Panc1 (cell line): ENCODE results near the gene FARP1.

ENCODE experiments used
- POLR2AphosphoS5 ChIP-seq: IDR thresholded peaks from 2 replicates; pipeline ENCODE4 v1.6.1; 2012; ENCODE audit warnings: mild to moderate bottlenecking, low read depth, low read length, moderate library complexity
- TCF7L2 ChIP-seq: IDR thresholded peaks from 2 replicates; pipeline ENCODE4 v1.6.1; 2011; ENCODE audit warnings: mild to moderate bottlenecking, low read depth, low read length, inconsistent platforms
- TF ChIP-seq, protein P1 (sequence below): fragments of 450-650 bp; IDR thresholded peaks from 2 replicates; pipeline ENCODE4 v1.5.1; 2017; ENCODE audit warnings: mild to moderate bottlenecking

DNA sequence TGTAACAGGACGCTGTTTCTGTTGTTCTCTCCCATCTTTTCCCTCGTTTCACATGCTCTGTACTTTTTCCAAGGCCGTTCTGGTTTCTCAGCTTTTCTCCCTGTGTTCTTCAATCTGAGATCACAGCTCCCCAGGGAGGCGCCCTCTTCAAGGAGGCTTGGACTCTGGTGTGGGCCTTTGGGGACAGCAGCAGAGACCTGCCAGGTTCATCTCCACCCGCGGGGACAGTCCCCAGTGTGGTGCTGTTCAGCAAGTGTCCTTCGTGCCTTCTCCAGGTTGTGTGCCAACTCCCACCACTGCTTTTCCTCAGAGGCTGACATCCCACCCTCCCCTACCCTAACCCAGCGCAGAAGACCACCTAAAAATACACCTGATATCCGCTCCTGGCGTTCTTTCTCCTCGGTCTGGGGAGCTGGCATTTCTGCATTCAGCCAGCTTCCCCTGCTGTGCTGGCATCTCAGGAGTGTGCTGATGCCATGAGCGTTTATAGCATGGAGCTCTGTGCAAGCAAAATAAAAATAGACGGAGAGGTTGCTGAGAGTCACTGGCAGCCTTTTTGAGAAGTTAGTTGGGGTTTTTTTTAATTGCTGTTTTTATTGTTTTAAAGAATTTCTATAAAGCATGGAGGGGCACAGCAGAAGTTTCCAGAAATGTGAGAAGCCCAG, 284.6 kb downstream of the FARP1 start:
- no peak for TF ChIP-seq TCF7L2
- TF ChIP-seq, protein P1, sequence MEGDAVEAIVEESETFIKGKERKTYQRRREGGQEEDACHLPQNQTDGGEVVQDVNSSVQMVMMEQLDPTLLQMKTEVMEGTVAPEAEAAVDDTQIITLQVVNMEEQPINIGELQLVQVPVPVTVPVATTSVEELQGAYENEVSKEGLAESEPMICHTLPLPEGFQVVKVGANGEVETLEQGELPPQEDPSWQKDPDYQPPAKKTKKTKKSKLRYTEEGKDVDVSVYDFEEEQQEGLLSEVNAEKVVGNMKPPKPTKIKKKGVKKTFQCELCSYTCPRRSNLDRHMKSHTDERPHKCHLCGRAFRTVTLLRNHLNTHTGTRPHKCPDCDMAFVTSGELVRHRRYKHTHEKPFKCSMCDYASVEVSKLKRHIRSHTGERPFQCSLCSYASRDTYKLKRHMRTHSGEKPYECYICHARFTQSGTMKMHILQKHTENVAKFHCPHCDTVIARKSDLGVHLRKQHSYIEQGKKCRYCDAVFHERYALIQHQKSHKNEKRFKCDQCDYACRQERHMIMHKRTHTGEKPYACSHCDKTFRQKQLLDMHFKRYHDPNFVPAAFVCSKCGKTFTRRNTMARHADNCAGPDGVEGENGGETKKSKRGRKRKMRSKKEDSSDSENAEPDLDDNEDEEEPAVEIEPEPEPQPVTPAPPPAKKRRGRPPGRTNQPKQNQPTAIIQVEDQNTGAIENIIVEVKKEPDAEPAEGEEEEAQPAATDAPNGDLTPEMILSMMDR, result no peak
- no peak for TF ChIP-seq POLR2AphosphoS5
